WTC11 (cell line): Measurements from ENCODE around the gene SYT17.

Experiments used
- ATF1 ChIP-seq: sonication (generic); formaldehyde crosslinking; IDR thresholded peaks from 2 replicates; pipeline ENCODE4 v1.8.1; 2023; ENCODE audit warnings: mild to moderate bottlenecking, moderate library complexity, missing genetic modification reagents
- KAT7 ChIP-seq: sonication (generic); formaldehyde crosslinking; IDR thresholded peaks from 2 replicates; pipeline ENCODE4 v1.8.1; 2023; ENCODE audit warnings: missing genetic modification reagents, mild to moderate bottlenecking, borderline replicate concordance
- NR1H2 ChIP-seq: sonication (generic); formaldehyde crosslinking; IDR thresholded peaks from 2 replicates; pipeline ENCODE4 v1.9.0; 2021; ENCODE audit warnings: mild to moderate bottlenecking, moderate library complexity, missing genetic modification reagents
- TF ChIP-seq, protein P1 (sequence below): sonication (generic); formaldehyde crosslinking; IDR thresholded peaks from 2 replicates; pipeline ENCODE4 v1.8.0; 2022; ENCODE audit warnings: mild to moderate bottlenecking, missing genetic modification reagents
- TF ChIP-seq, protein P2 (sequence below): sonication (generic); formaldehyde crosslinking; conservative IDR thresholded peaks from 2 replicates; pipeline ENCODE4 v1.8.1; 2022; ENCODE audit warnings: mild to moderate bottlenecking, missing genetic modification reagents
- TF ChIP-seq, protein P3 (sequence below): sonication (generic); formaldehyde crosslinking; IDR thresholded peaks from 2 replicates; pipeline ENCODE4 v1.8.1; 2023; ENCODE audit warnings: mild to moderate bottlenecking, missing genetic modification reagents, moderate library complexity

DNA sequence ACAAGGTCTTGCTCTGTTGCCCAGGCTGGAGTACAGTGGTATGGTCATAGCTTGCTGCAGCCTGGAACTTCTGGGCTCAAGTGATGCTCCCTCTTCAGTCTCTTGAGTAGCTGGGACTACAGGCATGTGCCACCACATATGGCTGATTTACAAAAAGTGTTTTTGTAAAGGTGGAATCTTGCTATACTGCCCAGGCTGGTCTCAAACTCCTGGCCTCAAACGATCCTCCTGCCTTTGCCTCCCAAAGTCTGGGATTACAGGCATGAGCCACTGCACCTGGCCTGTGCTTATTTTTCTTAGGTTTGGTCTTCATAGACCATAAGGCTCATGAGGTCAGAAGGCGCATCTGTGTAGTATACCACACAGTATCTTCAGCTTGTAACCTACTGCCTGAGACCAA, 122.8 kb downstream of the SYT17 start:
- TF ChIP-seq, protein P1, sequence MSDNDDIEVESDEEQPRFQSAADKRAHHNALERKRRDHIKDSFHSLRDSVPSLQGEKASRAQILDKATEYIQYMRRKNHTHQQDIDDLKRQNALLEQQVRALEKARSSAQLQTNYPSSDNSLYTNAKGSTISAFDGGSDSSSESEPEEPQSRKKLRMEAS (CRISPR knock-in tag), result no peak
- no peak for TF ChIP-seq NR1H2 (CRISPR knock-in tag)
- no peak for TF ChIP-seq KAT7 (CRISPR knock-in tag)
- TF ChIP-seq ATF1 (CRISPR knock-in tag), result no peak
- TF ChIP-seq, protein P2, sequence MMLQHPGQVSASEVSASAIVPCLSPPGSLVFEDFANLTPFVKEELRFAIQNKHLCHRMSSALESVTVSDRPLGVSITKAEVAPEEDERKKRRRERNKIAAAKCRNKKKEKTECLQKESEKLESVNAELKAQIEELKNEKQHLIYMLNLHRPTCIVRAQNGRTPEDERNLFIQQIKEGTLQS, result no peak
- TF ChIP-seq, protein P3, sequence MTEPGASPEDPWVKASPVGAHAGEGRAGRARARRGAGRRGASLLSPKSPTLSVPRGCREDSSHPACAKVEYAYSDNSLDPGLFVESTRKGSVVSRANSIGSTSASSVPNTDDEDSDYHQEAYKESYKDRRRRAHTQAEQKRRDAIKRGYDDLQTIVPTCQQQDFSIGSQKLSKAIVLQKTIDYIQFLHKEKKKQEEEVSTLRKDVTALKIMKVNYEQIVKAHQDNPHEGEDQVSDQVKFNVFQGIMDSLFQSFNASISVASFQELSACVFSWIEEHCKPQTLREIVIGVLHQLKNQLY, result no peak
